Measurements from ENCODE around the gene CREBBP. TPM values are rescaled to one million over a fixed set of nuclear protein-coding genes. Genes with fewer than 3 reads are reported as not detected.

The CREBBP gene
- total and polyA plus RNA-seq, 2 experiments from 2014 or later, result 36.9 to 54.8 TPM

DNA sequence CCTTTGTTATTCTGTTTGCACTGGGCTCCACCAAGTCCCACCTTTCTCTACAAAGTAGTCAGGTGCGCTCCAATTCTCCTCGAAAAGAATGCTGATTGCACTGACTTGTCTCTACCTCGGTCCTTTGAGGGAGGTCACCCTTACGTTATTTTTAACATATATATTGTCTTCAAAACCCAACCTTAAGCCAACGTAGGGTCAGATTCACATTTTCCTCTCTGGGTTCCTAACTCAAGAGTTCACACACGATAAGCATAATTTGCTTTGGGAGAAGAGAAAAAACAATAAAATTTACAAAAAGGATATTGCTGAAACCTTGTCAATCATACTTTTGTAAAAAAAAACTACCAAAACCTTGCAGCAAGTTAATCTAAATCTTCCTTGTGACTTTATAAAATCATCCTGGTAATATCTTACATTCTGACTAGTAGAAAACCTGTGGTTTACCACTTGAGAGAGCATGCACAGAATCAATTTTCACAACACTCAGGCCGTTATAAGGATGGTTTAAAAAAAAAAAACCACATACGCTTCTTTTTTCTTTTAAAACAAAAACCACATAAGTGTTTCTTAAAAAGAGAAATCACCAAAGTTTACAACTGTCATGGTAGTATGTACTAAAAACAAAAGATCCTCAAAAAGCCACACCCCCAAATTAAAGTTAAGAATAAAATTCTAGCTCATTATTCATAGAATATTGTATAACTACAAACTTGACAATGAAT is 91.0 kb downstream of the CREBBP start (continued):
- TF ChIP-seq ZNF114 (CRISPR knock-in tag; IDR thresholded peaks at IDR 0.05) (no peak), REST (IDR thresholded peaks at IDR 0.05; ENCODE audit: unreplicated experiment) (no peak)

DNA sequence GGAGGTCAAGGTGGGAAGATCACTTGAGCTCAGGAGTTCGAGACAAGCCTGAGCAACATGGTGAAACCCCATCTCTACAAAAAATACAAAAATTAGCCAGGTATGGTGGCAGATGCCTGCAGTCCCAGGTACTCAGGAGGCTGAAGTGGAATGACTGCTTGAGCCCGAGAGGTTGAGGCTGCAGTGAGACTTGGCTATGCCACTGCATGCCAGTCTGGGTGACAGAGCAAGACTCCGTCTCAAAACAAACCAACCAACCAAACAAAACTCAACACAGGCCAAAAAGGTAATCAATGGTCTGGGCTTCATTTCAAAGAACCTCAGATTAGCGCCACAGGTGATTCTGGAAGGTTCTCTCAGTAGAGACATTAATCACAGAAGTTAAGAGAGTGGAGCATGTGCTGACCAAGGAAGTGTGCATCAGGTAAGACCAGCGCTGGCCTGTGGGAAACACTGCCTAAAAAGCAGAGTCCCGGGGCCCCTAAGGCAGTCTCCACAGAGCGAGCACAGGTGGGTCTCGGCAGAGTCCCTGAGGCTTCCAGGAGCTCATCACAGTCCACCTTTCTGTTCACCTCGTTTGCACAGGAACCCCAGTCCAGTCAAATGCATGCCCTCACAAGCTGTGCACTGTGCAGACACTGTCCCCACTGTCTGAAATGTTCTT is 91.7 kb downstream of the CREBBP start:
- Histone ChIP-seq H3F3A (replicated peaks; ENCODE audit: low read depth) (no peaks in the 10 kb centered on the region; the same call in 1 of the 2 replicates), H2AFZ (no peak overlapping the region), H3K27me3 (ENCODE audit: insufficient read depth) (no peaks in the 10 kb centered on the region), H4K20me1 (replicated peaks; ENCODE audit: insufficient read depth) (peaks cover 20% of the 10 kb centered on the region), H3K4me1 (ENCODE audit: insufficient read depth) (no peaks in the 10 kb centered on the region), H3K36me3 (ENCODE audit: insufficient read depth) (0 out of 2 replicates have a peak, but pooled peaks cover 6% of the 10 kb centered on the region), H3K79me2 (replicated peaks; ENCODE audit: insufficient read depth) (peaks cover 49% of the 10 kb centered on the region), H3K9me2 (ENCODE audit: insufficient read depth) (no peaks in the 10 kb centered on the region), H3K4me3 (no peak overlapping the region), H3K4me2 (no peak overlapping the region), H3K27ac (ENCODE audit: low read depth) (no peak overlapping the region; the same call in 1 of the 2 replicates)
- no peak overlapping the region for H3K4me3 Mint-ChIP-seq
- DNase-seq (ENCODE audit: low spot score) (no peak), ATAC-seq (no peak)
- H3K4me1 Mint-ChIP-seq, result 0 out of 3 replicates have a peak, but pooled peaks cover 2% of the 10 kb centered on the region
- H3K36me3 Mint-ChIP-seq (ENCODE audit: low read depth), result peaks cover 27% of the 10 kb centered on the region
- no peak overlapping the region for H3K27ac Mint-ChIP-seq
- no peaks in the 10 kb centered on the region for H3K27me3 Mint-ChIP-seq (ENCODE audit: insufficient read depth, low read depth, poor library complexity)
- H3K9me3 Mint-ChIP-seq, result no peaks in the 10 kb centered on the region
- TF ChIP-seq STAT1 (IDR thresholded peaks at IDR 0.05; ENCODE audit: unreplicated experiment) (no peak), NANOG (IDR thresholded peaks at IDR 0.05; ENCODE audit: borderline replicate concordance) (no peak), EZH2 (IDR thresholded peaks at IDR 0.05; ENCODE audit: low read depth, unreplicated experiment) (no peak), JUNB (IDR thresholded peaks at IDR 0.05; ENCODE audit: unreplicated experiment) (no peak), ZNF331 (CRISPR knock-in tag; IDR thresholded peaks at IDR 0.05; ENCODE audit: low read depth) (no peak), ZNF114 (CRISPR knock-in tag; IDR thresholded peaks at IDR 0.05) (no peak)
- TF ChIP-seq, protein P1, sequence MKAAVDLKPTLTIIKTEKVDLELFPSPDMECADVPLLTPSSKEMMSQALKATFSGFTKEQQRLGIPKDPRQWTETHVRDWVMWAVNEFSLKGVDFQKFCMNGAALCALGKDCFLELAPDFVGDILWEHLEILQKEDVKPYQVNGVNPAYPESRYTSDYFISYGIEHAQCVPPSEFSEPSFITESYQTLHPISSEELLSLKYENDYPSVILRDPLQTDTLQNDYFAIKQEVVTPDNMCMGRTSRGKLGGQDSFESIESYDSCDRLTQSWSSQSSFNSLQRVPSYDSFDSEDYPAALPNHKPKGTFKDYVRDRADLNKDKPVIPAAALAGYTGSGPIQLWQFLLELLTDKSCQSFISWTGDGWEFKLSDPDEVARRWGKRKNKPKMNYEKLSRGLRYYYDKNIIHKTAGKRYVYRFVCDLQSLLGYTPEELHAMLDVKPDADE (IDR thresholded peaks at IDR 0.05), result no peak
- TF ChIP-seq, protein P2, sequence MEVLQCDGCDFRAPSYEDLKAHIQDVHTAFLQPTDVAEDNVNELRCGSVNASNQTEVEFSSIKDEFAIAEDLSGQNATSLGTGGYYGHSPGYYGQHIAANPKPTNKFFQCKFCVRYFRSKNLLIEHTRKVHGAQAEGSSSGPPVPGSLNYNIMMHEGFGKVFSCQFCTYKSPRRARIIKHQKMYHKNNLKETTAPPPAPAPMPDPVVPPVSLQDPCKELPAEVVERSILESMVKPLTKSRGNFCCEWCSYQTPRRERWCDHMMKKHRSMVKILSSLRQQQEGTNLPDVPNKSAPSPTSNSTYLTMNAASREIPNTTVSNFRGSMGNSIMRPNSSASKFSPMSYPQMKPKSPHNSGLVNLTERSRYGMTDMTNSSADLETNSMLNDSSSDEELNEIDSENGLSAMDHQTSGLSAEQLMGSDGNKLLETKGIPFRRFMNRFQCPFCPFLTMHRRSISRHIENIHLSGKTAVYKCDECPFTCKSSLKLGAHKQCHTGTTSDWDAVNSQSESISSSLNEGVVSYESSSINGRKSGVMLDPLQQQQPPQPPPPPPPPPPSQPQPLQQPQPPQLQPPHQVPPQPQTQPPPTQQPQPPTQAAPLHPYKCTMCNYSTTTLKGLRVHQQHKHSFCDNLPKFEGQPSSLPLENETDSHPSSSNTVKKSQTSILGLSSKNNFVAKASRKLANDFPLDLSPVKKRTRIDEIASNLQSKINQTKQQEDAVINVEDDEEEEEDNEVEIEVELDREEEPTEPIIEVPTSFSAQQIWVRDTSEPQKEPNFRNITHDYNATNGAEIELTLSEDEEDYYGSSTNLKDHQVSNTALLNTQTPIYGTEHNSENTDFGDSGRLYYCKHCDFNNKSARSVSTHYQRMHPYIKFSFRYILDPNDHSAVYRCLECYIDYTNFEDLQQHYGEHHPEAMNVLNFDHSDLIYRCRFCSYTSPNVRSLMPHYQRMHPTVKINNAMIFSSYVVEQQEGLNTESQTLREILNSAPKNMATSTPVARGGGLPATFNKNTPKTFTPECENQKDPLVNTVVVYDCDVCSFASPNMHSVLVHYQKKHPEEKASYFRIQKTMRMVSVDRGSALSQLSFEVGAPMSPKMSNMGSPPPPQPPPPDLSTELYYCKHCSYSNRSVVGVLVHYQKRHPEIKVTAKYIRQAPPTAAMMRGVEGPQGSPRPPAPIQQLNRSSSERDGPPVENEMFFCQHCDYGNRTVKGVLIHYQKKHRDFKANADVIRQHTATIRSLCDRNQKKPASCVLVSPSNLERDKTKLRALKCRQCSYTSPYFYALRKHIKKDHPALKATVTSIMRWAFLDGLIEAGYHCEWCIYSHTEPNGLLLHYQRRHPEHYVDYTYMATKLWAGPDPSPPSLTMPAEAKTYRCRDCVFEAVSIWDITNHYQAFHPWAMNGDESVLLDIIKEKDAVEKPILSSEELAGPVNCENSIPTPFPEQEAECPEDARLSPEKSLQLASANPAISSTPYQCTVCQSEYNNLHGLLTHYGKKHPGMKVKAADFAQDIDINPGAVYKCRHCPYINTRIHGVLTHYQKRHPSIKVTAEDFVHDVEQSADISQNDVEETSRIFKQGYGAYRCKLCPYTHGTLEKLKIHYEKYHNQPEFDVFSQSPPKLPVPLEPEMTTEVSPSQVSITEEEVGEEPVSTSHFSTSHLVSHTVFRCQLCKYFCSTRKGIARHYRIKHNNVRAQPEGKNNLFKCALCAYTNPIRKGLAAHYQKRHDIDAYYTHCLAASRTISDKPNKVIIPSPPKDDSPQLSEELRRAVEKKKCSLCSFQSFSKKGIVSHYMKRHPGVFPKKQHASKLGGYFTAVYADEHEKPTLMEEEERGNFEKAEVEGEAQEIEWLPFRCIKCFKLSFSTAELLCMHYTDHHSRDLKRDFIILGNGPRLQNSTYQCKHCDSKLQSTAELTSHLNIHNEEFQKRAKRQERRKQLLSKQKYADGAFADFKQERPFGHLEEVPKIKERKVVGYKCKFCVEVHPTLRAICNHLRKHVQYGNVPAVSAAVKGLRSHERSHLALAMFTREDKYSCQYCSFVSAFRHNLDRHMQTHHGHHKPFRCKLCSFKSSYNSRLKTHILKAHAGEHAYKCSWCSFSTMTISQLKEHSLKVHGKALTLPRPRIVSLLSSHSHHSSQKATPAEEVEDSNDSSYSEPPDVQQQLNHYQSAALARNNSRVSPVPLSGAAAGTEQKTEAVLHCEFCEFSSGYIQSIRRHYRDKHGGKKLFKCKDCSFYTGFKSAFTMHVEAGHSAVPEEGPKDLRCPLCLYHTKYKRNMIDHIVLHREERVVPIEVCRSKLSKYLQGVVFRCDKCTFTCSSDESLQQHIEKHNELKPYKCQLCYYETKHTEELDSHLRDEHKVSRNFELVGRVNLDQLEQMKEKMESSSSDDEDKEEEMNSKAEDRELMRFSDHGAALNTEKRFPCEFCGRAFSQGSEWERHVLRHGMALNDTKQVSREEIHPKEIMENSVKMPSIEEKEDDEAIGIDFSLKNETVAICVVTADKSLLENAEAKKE (CRISPR knock-in tag; IDR thresholded peaks at IDR 0.05), result no peak
- TF ChIP-seq, protein P3, sequence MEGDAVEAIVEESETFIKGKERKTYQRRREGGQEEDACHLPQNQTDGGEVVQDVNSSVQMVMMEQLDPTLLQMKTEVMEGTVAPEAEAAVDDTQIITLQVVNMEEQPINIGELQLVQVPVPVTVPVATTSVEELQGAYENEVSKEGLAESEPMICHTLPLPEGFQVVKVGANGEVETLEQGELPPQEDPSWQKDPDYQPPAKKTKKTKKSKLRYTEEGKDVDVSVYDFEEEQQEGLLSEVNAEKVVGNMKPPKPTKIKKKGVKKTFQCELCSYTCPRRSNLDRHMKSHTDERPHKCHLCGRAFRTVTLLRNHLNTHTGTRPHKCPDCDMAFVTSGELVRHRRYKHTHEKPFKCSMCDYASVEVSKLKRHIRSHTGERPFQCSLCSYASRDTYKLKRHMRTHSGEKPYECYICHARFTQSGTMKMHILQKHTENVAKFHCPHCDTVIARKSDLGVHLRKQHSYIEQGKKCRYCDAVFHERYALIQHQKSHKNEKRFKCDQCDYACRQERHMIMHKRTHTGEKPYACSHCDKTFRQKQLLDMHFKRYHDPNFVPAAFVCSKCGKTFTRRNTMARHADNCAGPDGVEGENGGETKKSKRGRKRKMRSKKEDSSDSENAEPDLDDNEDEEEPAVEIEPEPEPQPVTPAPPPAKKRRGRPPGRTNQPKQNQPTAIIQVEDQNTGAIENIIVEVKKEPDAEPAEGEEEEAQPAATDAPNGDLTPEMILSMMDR (conservative IDR thresholded peaks at IDR 0.05; ENCODE audit: low read depth in 2 of 2), result no peak
